Cardiac fibroblast (primary cell): ENCODE measurements around the gene RHOT2.

Source experiments
- DNase-seq, 2 donors: peaks; one replicate each; pipeline versions ENCODE4 v3.0.0 to v3.0.0-alpha.2; 2010; ENCODE audit warnings: low read depth in 2 of 2
- H3K4me3 ChIP-seq, 2 donors: replicated peaks in 1 of 2; 1 replicate in 1 of 2; 2 replicates in 1 of 2; pipeline ENCODE4 v1.5.1; 2011; ENCODE audit warnings: low read depth in 2 of 2, low read length in 2 of 2, mild to moderate bottlenecking in 2 of 2, moderate library complexity in 1 of 2
- CTCF ChIP-seq: IDR thresholded peaks from one replicate; pipeline ENCODE4 v1.5.1; 2011; ENCODE audit warnings: low read depth, mild to moderate bottlenecking, low read length, inconsistent platforms

Gene RHOT2

DNA sequence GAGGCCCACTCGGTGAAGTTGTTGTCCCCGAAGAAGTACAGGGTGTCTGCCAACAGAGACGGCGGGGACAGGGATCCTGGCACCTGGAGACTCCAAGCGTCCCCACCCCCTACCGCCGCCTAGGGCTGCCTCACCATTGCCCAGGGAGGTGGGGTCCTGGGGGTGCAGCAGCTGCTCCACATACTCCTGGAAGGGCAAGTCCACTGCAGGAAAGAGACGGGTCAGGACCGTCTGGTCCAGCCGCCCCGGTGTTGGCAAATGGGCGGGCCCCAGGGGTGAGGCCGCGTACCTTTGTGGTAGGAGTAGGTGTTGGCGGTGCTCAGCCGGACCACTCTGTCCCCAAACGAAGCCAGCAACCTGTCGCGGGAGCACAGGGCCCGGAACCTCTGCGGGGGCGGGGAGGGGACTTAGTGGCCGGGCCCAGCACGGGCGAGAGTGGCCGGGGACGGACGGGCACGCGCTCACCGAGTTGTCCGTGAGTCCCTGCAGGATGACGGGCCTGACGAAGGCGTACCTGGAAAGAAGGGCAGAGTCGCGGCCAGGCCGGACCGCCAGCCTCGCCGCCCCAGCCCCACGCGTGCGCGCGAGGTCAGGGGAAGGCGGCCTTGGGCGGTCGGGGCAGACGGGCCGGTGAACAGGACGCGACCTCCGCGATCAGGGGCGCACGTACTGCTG, 15.6 kb downstream of the RHOT2 start:
- H3K4me3 ChIP-seq, result peak overlapping the region; percentile 62 to 70
- no peak for TF ChIP-seq CTCF
- DNase-seq, result no peak

GRCh38 chr16:684071-684794, 16.3 kb downstream of the RHOT2 start, which contains the start of gene JMJD8:
JMJD8 (minus strand) TSS chr16:684334; CDS start chr16:684319, 15 bp downstream.
- peak; percentile 95 to 97 for DNase-seq
- TF ChIP-seq CTCF, result no peak
- H3K4me3 ChIP-seq, result peak within 1 kb of the TSS; percentile 62 to 70

- DNase-seq, result no peak
- no peak for TF ChIP-seq CTCF
- peak overlapping the region in 1 of 2 donors; percentile 70 for H3K4me3 ChIP-seq
These were observed 17.2 kb downstream of the RHOT2 start for GRCh38 chr16:684961-685696.

GRCh38 chr16:685967-686366, 18.0 kb downstream of the RHOT2 start:
- TF ChIP-seq CTCF, result peak; percentile 51
- peak; percentile 39 to 51 for DNase-seq
- H3K4me3 ChIP-seq, result no peak overlapping the region

- no peak overlapping the region for H3K4me3 ChIP-seq
- TF ChIP-seq CTCF, result no peak
- DNase-seq, result no peak
These were observed 18.7 kb downstream of the RHOT2 start for GRCh38 chr16:686459-687260.

GRCh38 chr16:687499-687898, 19.6 kb downstream of the RHOT2 start:
- no peak overlapping the region for H3K4me3 ChIP-seq
- no peak for TF ChIP-seq CTCF
- DNase-seq, result no peak
